Measurements from ENCODE around the gene WAC.
"Not testable (repeated sequence)": the region's sequence is repeated elsewhere in the genome, so short reads cannot be mapped to it uniquely, and the experiment has no call there.

WAC gene

DNA sequence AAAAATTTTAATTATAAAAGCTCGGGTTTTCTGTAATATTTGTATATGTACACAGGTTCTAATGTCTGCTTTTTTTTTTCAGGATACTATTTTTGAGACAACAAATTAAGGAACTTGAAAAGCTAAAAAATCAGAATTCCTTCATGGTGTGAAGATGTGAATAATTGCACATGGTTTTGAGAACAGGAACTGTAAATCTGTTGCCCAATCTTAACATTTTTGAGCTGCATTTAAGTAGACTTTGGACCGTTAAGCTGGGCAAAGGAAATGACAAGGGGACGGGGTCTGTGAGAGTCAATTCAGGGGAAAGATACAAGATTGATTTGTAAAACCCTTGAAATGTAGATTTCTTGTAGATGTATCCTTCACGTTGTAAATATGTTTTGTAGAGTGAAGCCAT, 86.5 kb downstream of the WAC start:
- DNase-seq = no peak

DNA sequence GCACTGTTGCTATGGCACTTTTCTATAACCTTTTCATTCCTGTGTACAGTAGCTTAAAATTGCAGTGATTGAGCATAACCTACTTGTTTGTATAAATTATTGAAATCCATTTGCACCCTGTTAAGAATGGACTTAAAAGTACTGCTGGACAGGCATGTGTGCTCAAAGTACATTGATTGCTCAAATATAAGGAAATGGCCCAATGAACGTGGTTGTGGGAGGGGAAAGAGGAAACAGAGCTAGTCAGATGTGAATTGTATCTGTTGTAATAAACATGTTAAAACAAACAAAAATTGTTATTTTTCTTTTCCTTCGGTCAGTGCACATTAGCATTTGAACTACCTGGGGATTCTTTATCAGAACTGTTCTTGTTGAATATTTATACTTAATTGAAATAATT, 87.3 kb downstream of the WAC start:
- no peak for DNase-seq

DNA sequence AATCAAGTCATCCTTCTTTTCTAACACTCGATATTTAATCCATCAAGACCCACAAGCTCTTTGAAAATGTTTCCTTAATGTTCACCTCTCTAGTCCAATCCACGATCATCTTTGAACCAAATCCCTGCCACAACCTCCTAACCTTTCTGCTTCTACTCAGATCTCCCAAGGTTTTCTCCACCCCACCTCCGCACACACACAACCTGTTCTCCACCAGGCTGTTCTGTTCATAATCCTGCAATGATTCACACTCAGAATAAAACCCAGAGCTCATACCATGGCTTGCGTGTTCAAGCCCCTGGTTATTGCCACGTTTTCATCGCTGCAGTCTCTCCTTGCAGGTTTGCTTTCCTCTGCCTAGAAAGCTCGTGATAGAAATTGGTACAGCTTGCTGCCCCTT, 90.6 kb downstream of the WAC start:
- DNase-seq = no peak

DNA sequence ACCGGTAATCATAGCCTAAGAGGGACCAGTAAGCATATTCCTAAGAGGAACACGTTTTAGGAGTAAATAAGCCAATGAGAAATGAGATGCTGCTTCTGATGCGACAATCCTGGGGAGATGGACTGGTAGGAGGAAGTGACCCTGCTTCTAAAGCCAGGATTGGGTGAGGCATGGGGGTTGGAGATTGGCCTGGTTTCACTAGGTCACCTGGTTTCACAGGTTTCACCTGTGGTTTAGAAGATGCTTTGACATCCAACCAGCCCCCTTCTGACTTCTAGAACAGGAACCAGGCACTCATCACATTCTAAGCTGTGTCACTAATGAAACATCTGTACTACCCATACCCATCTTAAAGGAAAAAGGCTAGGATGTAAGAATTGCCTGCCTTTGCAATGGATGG, 91.4 kb downstream of the WAC start:
- DNase-seq = no peak

GRCh38 chr10:28627102-28627501, 94.2 kb downstream of the WAC start:
- DNase-seq = no peak

GRCh38 chr10:28628184-28628893, 95.4 kb downstream of the WAC start:
- DNase-seq = peak; percentile 89

DNA sequence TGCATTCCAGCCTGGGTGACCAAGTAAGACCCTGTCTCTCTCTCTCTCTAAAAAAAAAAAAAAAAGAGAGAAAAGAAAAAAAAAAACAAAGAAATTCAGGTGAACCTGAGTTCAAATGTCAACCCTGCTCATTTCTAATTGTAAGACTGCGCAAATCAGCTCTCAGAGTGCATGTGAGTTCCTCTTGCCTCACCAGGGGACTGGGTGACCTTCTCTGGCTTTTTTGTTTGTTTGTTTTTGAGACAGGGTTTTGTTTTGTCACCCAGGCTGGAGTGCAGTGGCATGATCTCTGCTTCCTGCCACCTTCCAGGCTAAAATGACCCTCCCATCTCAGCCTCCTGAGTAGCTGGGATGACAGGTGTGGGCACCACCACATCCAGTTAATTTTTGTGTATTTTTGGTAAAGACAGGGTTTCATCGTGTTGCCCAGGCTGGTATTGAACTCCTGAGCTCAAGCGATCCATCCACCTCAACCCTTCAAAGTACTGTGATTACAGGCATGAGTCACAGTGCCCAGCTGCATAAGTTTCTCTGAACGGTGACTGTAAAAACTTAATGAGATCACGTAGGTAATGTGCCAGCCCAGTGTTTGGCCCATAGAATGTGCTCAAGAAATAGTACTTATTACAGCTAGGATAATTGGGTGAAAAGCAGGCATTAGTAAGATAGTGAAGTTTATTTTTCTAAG, 99.1 kb downstream of the WAC start:
- DNase-seq = no peak

DNA sequence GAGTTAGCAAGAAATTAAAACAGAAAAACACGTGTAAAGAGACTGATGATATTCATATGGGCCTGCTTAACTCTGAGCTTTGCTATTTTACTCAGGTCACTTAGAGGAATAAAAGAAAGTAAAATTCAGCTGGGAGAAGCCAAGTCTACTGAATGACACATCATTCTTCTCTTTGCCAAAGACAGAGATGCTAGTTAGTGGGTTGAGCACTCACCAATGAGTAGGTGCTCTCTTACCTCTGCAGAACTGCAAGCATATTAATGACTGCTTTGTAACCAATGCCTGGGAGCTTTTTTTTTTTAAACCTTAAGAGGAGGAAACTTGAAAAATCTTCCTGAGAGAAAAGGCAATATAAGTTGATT, 99.6 kb downstream of the WAC start:
- no peak for DNase-seq

DNA sequence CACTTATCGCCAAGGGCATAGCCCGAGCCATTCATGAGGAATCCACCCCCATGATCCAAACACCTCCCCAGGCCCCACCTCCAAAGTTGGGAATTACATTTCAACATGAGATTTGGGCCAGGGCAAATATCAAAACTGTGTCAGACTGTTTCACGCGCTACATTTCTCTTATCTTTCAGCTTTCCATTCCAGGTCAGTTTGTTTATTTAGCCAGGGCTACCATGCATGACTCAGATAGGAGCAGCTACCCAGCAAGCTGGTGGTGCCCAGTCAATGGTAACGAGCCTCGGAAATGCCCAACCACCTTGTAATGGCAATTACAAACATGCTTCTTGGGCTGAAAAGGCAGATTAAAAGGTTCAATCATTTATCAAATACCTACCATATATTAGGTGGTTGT, 100.8 kb downstream of the WAC start:
- DNase-seq = no peak

DNA sequence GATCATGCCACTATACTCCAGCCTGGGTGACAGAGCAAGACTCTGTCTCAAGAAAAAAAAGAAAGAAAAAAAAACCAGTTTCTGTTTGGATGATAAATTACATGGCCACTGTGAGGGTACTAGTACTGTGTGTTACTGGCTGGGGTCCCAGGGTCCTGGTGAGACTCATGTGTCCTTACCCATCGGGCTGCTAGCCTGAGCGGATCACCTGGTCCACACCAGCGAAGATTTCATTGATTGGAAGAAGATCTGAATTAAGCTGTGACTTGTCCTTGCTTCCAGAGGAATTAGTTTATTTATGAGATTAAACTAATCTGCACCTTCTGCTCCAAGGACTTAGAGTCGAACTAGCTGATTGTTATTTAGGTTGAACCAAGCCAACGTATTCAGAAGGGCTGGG, 104.4 kb downstream of the WAC start:
- DNase-seq = no peak

DNA sequence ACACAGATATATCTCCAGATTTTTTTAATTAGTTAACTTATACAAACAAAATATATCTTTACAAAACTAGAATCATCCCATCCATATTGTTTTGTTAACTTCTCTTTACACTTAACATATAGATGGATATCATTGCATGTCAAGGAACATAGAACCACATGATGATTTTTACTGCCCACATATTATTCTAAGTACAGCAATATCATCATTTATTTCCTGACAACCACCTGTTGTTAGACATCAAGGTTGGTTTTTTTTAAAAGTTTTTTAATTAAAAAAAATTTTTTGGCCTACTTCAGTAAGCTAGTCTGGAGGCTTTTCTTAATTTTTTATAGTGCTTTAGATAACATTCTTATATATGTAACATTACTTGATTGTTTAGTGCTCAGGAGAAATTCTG, 105.5 kb downstream of the WAC start:
- DNase-seq = no peak

DNA sequence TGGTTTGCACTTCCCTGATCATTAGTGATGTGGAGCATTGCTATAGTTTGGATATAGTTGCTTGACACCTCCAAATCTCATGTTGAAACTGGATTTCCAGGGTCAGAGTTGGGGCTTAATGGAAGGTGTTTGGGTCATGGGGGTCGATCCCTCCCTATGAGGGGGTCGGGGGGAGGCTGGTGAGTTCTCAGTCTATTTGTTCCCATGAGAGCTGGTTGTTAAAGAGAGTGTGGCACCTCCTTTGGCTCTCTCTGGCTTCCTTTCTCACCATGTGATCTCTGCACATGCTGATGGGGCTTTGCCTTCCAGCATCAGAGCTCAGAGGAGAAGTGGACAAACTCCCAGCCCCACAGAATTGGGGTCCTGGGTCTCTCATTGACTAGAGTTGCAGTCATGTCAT, 107.6 kb downstream of the WAC start:
- no peak for DNase-seq

- DNase-seq = no peak
These were observed 111.7 kb downstream of the WAC start for GRCh38 chr10:28644647-28645046.

- DNase-seq = no peak
These were observed 119.2 kb downstream of the WAC start for GRCh38 chr10:28652106-28652505.

GRCh38 chr10:28652703-28653102, 119.8 kb downstream of the WAC start:
- DNase-seq = peak; percentile 39

- DNase-seq = not testable (repeated sequence)
These were observed 125.9 kb downstream of the WAC start for GRCh38 chr10:28658824-28659223.

- DNase-seq = peak; percentile 74
These were observed 128.1 kb downstream of the WAC start for GRCh38 chr10:28661035-28661434.

DNA sequence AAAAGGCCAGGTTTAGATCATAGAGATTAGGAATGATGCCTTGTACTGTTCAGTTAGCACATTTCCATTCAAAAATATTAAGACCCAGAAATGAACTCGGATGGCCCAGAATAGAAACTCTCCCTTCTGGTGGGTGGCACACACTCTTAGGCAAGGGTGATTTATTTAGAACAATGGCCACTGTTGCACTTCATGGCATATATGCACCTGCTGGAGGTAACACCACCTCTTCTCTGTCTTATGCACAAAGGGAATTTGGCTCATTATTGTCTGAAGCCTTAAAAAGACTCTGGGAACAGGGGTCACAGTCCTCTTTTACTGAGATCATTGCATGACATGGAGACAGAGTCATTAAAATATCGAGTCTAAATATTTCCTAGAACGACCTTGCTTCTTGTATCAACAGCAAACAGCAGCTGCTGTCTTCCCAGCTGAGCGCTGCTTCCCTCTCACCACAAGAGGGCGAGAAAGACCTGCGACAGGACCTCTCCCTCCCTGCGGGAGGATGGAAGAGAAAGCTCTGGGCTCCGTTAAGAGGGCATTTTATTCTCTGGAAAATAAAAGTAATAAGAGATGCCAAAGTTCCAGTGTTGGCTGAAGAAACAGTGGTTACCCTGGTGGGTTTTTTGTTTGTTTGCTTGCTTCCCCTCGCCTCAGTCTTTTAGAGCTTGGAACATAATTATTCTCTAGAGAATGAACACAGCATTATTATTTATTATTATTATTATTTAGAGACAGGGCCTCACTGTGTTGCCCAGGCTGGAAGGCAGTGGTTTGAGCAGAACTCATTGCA, 130.9 kb downstream of the WAC start:
- peak; percentile 93 for DNase-seq

DNA sequence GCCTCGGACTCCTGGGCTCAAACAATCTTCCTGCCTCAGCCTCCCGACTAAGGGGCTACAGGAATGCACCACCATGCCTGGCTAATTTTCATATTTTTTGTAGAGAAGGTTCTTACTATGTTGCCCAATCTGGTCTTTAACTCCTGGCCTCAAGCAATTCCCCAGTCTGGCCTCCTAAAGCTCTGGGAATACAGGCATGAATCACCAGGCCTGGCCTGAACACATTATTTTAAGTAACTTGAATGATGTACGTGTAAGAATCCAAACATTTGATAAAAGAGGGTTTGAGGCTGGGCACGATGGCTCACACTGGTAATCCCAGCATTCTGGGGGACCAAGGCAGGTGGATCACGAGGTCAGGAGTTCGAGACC, 131.4 kb downstream of the WAC start:
- no peak for DNase-seq

DNA sequence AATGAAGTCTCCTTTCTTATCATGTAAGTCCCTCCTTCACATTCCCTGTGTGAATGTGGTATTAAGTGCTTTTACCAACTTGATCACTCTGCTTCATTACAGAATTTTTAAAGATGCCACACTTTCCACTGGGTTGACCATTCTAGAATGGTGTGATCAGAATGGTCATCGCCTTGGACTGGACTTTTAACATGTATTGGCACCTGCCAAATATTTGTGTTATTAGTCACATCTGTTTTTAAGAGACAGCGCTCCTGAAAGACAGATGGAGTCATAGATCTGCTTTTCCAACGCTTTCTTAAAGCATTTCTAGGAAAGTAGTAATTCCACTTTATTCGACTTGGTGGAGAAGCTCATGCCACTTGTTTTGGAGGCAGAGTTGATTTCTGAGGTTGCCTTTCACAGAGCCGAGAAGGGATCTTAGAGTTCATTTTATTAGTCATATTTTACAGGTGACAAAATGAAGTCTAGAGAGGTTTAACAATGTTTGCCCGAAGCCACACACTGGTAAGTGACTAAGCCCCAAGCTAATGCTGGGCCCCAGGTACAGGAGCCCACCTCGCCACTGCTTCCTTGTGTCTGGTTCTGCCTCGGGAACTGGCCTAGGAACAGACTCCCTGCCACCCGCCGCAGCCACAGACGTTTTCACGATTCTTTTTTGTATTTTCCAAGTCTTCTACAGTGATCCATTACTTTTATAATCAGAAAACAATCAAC, 134.0 kb downstream of the WAC start:
- peak; percentile 75 for DNase-seq

DNA sequence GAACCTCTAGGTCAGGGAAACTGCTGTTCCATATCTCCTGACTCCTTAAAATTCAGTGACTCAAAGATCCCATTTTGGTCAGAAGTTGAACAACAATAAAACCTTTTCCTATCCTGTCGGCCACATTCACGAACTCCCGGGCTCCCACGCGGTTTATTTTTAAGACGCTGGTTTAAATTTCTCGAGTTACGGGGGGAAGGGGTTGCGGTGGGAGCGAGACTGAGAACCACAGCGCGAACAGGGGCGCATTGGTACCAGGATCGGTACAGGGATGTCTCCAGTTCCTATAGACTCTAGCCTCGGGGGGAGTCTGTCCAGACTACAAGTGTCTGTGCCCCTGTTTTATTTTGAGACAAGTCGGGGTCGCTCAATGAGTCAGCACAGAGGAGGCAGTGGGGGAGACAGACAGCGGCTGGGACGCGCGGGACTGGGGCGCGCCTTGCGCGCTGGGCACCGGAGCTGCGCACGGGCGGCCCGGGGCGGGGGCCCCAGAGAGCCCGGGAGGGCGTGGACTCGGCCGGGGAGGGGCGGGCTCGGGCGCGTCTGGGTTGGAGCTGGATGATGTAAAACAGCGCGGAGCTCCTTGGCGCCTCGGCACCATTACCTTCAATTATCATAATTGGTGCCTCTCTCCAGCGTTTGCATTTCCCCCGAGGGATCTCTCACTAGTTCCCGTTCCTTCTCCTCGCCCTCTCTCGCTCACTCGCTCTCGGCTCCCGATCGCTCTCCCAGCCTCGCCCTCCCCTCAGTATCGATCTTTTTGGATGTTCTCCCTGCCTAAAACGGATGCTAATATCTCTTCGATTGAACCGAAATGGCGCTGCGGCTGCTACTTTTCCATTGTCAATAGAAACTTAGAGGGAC, 135.7 kb downstream of the WAC start:
- peak; percentile 96 for DNase-seq
